Measurements from ENCODE around the gene AKR7A3. TPM values are rescaled to one million over a fixed set of nuclear protein-coding genes. Genes with fewer than 3 reads are reported as not detected.

AKR7A3 gene
- total RNA-seq, 1 experiment from 2014 or later, result not detected

Other genes with a start within 250 kb of the AKR7A3 start
- gene UBR4, start 78.5 kb downstream of the AKR7A3 start, total RNA-seq (2014; rRNA removed; shearing (Covaris generic); ENCODE audit: low replicate concordance), result 36.5 and 38.8 TPM in 2 replicates
- 34.8 and 36.4 TPM in 2 replicates for gene EMC1, start 37.2 kb downstream of the AKR7A3 start, total RNA-seq (2014; rRNA removed; shearing (Covaris generic); ENCODE audit: low replicate concordance)
- 50.5 and 66.0 TPM in 2 replicates for gene MRTO4, start 37.0 kb downstream of the AKR7A3 start, total RNA-seq (2014; rRNA removed; shearing (Covaris generic); ENCODE audit: low replicate concordance)
- gene AKR7A2, start 23.4 kb upstream of the AKR7A3 start, total RNA-seq (2014; rRNA removed; shearing (Covaris generic); ENCODE audit: low replicate concordance), result 112 and 125 TPM in 2 replicates
- gene SLC66A1, start 23.6 kb upstream of the AKR7A3 start, total RNA-seq (2014; rRNA removed; shearing (Covaris generic); ENCODE audit: low replicate concordance), result 23.5 and 35.2 TPM in 2 replicates
- 321 and 323 TPM in 2 replicates for gene CAPZB, start 196.8 kb upstream of the AKR7A3 start, total RNA-seq (2014; rRNA removed; shearing (Covaris generic); ENCODE audit: low replicate concordance)

Measured in Caki2 (cell line).